Esophagus mucosa (tissue), 1 donor: ENCODE data around the gene CCDC178. TPM values are rescaled to one million over a fixed set of nuclear protein-coding genes. Genes with fewer than 3 reads are reported as not detected.

Experiments
- ATAC-seq: fragments of 200-7000 bp; cut with Tn5 transposase; one replicate; pipeline ENCODE4 v1.9.1; 2020
- total RNA-seq: library from RNA; stranded (reverse); gene quantifications from one replicate; pipeline ENCODE4 v1.2.4, GENCODE V29; 2023
- donor health status: DM: yes; HTN: yes; CAD: no.

CCDC178 gene
- total RNA-seq, 1 donor from 2014 or later = 0.36 TPM

- ATAC-seq = peak; percentile 35
These were observed 530.5 kb downstream of the CCDC178 start for GRCh38 chr18:32909798-32910561.

- ATAC-seq = no peak
These were observed 532.1 kb downstream of the CCDC178 start for GRCh38 chr18:32908424-32908805.

GRCh38 chr18:32907648-32908423 lies 532.7 kb downstream of the CCDC178 start:
- no peak for ATAC-seq

- no peak for ATAC-seq
These were observed 533.3 kb downstream of the CCDC178 start for GRCh38 chr18:32907311-32907585.

DNA sequence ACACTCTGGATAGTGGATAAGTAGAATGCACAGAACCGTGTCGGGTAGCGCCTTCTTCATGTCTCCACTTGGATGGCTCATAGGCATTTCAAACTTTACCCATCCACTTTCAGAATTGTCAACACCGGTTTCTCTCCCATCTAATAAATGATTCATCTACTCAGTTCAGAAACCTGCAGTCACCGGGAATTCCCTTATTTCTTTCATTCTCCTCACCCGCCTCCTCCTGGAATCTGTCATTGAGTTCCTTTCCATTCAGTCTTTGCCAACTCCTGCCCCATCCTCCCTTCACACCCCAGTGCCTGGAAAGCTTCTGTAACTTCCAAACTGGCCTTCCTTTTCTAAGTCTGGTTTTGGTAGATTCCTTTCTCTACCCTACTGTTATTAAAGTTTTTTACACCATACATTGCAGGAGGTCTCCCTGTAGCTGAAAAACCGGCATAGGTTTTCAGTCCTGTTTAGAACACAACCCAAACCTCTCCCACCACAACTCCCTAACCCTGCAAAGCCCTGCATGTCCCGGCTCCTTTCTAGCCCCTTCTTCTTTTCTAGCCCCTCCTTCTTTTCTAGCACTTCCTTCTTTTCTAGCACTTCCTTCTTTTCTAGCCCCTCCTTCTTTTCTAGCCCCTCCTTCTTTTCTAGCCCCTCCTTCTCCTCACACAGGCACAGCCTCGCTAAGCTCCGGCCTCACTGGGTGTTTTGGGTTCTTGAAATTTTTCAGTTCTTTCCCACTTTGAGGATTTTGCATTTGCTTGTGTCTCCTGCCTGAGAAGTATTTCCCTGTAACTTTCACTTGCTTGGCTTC lies 533.8 kb downstream of the CCDC178 start:
- ATAC-seq = peak; percentile 59

GRCh38 chr18:32905651-32906050 lies 534.9 kb downstream of the CCDC178 start:
- ATAC-seq = no peak

DNA sequence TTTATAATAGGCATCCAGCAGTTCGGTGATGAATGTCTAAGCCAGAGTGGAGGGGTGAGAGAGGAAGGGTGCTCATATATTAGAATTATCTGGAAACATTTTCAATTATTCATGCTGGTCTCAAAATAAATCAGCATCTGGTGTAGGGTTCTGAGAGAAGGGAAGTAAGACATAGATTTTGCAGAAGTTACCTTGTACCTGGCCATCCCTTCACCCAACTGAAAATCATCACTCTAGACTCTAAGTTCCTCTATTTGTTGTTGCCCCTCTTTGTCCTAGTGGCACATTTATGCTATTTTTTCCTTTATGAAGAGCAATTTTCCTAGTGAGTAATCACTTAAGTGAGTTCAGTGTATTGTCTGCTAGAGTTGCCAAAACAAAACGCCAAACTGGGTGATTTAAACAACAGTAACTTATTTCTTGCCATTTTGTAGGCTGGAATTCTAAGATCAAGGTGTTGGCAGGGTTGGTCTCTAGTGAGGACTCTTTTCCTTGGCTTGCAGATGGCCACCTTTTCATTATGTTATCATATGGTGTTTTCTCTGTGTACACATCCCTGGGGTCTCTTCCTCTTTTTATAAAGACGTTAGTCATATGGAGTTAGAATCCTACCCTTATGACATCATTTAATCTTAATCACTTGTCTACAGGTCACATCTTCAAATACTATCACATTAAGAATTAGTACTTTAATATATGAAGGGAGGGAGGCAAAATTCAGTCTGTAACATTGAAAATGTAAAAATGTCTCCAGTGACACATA lies 537.8 kb downstream of the CCDC178 start:
- ATAC-seq = no peak

GRCh38 chr18:32899819-32900218 lies 540.7 kb downstream of the CCDC178 start:
- ATAC-seq = no peak

GRCh38 chr18:32896776-32897547 lies 543.6 kb downstream of the CCDC178 start:
- ATAC-seq = no peak

- ATAC-seq = no peak
These were observed 546.6 kb downstream of the CCDC178 start for GRCh38 chr18:32893915-32894314.

DNA sequence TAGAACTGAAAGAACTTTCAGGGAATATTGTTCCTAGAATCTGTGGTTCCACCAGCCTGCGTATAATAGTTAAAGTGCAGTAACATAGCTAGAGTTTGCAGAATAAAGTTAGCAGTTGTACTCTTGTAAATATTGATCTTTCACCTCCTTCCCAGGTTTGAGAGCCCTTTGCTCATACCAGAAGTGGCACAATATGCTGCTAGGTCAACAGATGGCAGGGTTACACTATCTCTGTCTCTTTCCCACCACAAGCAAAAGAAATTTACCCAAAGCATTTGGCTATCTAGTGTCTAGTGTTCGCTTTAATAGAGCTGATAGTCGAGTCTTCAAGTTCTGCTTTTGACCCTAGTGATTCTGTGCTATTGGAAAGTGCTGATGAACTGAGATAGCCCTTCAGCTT lies 548.7 kb downstream of the CCDC178 start:
- ATAC-seq = no peak

DNA sequence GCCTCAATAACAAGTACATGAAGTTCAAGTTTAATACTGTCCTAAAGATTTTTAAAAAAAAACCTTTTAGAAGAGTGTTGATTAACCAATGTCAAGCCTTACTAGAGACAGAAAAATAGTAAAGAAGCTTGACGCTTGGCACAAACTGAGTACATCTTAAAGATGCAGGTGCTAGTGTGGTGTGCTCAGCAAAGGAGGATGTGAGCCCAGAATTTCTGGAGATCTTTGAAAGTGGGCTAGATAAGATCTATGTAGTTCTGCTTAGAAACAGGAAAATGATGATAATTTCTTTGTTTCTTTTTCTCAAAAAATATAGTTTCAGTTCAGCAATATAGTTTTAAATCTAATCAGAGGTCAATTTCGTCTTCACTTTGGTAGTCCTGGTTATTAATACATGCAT lies 549.4 kb downstream of the CCDC178 start:
- ATAC-seq = no peak

- no peak for ATAC-seq
These were observed 550.6 kb downstream of the CCDC178 start for GRCh38 chr18:32889615-32890593.

DNA sequence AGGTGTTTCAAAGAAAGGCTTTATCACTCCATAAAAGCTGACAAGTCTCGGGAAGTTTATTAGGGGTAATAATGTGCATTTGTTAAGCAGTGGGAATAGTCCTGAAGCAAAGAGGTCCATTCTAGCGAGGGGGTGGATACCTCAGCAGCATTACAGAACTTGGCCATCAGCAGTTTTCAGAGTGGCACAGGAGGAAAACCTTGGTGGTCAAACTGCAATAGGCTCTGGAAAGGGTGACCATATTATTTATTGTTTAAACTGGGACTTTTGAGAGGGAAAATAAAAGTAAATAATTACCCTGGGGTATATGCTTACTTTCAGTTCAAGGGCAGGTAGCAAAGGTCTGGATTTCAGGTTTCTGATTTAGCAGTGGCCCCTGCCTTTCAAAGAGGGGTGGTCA lies 552.2 kb downstream of the CCDC178 start:
- no peak for ATAC-seq

Other genes with a start within 250 kb of the CCDC178 start
- gene ASXL3, start 137.5 kb upstream of the CCDC178 start, total RNA-seq = 0.32 TPM